HFF-Myc (cell line): ENCODE results near the gene SMC1A.
A peak's percentile ranks its signal among the peaks of the same experiment; 100 is the strongest.
"Not testable (repeated sequence)": the region's sequence is repeated elsewhere in the genome, so short reads cannot be mapped to it uniquely, and the experiment has no call there.

Source experiments
- DNase-seq: peaks from one replicate; pipeline ENCODE4 v3.0.0-alpha.2; 2011; ENCODE audit warnings: low read depth; ENCODE audit errors: extremely low read depth
- H3K4me3 ChIP-seq: replicated peaks from 2 replicates; pipeline ENCODE4 v1.5.1; 2011; ENCODE audit warnings: low read depth, mild to moderate bottlenecking, control low read depth, low read length
- CTCF ChIP-seq: IDR thresholded peaks from 2 replicates; pipeline ENCODE4 v1.5.1; 2012; ENCODE audit warnings: mild to moderate bottlenecking, low read depth, low read length, control low read depth; ENCODE audit errors: missing control alignments

Gene SMC1A

GRCh38 chrX:53376888-53377287 lies 45.6 kb downstream of the SMC1A start:
- no peak for DNase-seq
- TF ChIP-seq CTCF: no peak
- H3K4me3 ChIP-seq: no peak overlapping the region

GRCh38 chrX:53374923-53375322 lies 47.5 kb downstream of the SMC1A start:
- TF ChIP-seq CTCF: peak; percentile 9
- no peak for DNase-seq
- H3K4me3 ChIP-seq: no peak overlapping the region

GRCh38 chrX:53374222-53374820 lies 48.1 kb downstream of the SMC1A start:
- DNase-seq: no peak
- TF ChIP-seq CTCF: no peak
- no peak overlapping the region for H3K4me3 ChIP-seq

GRCh38 chrX:53373307-53373706 lies 49.1 kb downstream of the SMC1A start:
- H3K4me3 ChIP-seq: no peak overlapping the region
- no peak for TF ChIP-seq CTCF
- no peak for DNase-seq

GRCh38 chrX:53366454-53366853 lies 56.0 kb downstream of the SMC1A start:
- not testable (repeated sequence) for DNase-seq, H3K4me3 ChIP-seq

- no peak overlapping the region for H3K4me3 ChIP-seq
- TF ChIP-seq CTCF: no peak
- DNase-seq: no peak
Measured at GRCh38 chrX:53362449-53362848, 60.0 kb downstream of the SMC1A start.

GRCh38 chrX:53357799-53358530 lies 64.5 kb downstream of the SMC1A start:
- TF ChIP-seq CTCF: no peak
- peak; percentile 4 for DNase-seq
- H3K4me3 ChIP-seq: no peak overlapping the region
